SK-N-MC (cell line): ENCODE results near the gene PKDREJ.
"Not testable (repeated sequence)": the region's sequence is repeated elsewhere in the genome, so short reads cannot be mapped to it uniquely, and the experiment has no call there.

Experiments used
- DNase-seq: peaks from one replicate; pipeline ENCODE4 v3.0.0-alpha.2; 2011; ENCODE audit warnings: low read depth, low spot score
- H3K27ac ChIP-seq: fragments of 200-600 bp; sonication (generic); 2 replicates; pipeline ENCODE4 v1.5.1; 2016; ENCODE audit warnings: mixed run types
- H3K36me3 ChIP-seq: fragments of 200-600 bp; sonication (generic); 2 replicates; pipeline ENCODE4 v1.6.1; 2017; ENCODE audit warnings: antibody characterized with exemption, low read length, mixed read lengths; ENCODE audit not compliant: insufficient read depth
- H3K4me3 ChIP-seq: fragments of 200-600 bp; sonication (generic); 2 replicates; pipeline ENCODE4 v1.5.1; 2016
- H3K9ac ChIP-seq: fragments of 200-600 bp; sonication (generic); 2 replicates; pipeline ENCODE4 v1.8.0; 2017; ENCODE audit warnings: mixed run types, mixed read lengths; ENCODE audit not compliant: insufficient read length
- H3K9me3 ChIP-seq: fragments of 200-600 bp; sonication (generic); 2 replicates; pipeline ENCODE4 v1.6.1; 2017; ENCODE audit warnings: low read depth, mild to moderate bottlenecking, antibody characterized with exemption, low read length, moderate library complexity, mixed read lengths
- EZH2 ChIP-seq: fragments of 200-600 bp; sonication (generic); IDR thresholded peaks from one replicate; pipeline ENCODE4 v1.6.1; 2017; ENCODE audit warnings: antibody characterized with exemption
- FOXP2 ChIP-seq: optimal IDR thresholded peaks from 2 replicates; pipeline ENCODE3; 2011; ENCODE audit warnings: mild to moderate bottlenecking, moderate library complexity; ENCODE audit not compliant: insufficient read depth; ENCODE audit errors: extremely low read length, control extremely low read depth
- POLR2AphosphoS5 ChIP-seq: IDR thresholded peaks from 2 replicates; pipeline ENCODE4 v1.6.1; 2012; ENCODE audit warnings: mild to moderate bottlenecking, low read depth, low read length, borderline replicate concordance

The PKDREJ gene, protein sequence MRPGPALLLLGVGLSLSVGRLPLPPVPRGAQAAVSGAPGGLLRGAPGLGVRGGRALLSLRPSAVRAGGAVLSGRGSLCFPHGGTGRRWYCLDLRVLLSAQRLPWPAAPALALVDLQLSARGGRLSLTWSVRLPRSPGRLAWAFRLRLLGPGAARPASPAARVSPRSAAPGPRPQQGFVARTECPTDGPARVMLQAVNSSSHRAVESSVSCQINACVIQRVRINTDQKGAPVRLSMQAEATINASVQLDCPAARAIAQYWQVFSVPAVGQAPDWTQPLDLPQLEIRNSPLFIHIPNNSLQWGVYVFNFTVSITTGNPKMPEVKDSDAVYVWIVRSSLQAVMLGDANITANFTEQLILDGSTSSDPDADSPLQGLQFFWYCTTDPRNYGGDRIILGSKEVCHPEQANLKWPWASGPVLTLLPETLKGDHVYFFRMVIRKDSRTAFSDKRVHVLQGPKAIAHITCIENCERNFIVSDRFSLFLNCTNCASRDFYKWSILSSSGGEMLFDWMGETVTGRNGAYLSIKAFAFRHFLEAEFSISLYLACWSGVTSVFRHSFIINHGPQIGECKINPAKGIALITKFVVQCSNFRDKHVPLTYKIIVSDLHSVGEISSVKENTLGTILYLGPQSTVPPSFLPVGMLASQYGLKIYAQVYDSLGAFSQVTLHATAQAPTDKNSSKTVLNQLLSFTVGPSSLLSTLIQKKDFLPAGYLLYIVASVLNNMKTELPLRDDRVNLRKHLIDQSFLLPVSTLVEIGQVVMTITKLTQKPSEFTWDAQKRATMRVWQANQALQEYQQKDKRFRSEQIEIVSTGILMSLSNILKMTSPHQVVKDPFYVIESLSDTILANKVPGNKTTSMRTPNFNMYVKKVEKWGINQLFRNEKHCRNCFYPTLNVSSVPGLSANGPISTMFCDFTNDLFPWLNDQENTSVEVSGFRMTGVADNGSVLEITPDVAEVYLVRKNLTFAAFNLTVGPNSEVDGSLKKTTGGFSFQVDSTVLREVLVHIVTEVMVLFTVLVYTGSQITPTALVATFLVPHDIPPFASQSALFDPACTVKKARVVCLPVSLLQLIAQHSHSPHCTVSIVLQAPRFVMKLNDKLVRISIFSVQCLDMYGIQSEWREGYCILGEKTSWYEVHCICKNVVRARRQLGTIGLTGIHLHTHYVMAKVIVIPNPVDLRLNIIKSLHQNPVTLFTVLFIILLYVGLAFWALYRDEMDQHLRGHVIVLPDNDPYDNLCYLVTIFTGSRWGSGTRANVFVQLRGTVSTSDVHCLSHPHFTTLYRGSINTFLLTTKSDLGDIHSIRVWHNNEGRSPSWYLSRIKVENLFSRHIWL (N-terminal part only)

DNA sequence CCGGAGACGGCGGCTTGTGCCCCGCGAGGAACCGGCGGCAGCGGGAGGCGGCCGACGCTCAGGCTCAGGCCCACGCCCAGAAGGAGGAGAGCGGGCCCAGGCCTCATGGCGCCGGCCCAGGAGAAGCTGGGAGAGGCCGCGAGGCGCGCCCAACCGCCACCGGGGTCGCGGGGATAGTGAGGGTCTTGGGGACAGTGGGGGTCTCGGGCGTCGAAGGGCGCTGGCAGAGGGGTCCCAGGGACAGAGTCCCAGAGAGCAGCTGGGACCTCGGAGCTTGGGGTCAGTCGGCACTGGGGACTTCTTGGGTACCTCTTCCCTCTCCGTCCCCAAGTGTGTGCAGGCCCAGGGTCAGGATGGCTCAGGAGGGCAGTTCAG, at the start of gene PKDREJ:
Gene PKDREJ (minus strand): TSS at position 128 of the 375 bp plus-strand sequence. CDS start 21 bp downstream, at position 107.
- DNase-seq = no peak
- Histone ChIP-seq H3K36me3 (no peaks in the 10 kb centered on the region), H3K9me3 (no peaks in the 10 kb centered on the region), H3K27ac (no peak within 1 kb of the TSS), H3K4me3 (no peak within 1 kb of the TSS), H3K9ac (no peak within 1 kb of the TSS)
- no peak for TF ChIP-seq EZH2
- no peak for TF ChIP-seq FOXP2
- no peak for TF ChIP-seq POLR2AphosphoS5

DNA sequence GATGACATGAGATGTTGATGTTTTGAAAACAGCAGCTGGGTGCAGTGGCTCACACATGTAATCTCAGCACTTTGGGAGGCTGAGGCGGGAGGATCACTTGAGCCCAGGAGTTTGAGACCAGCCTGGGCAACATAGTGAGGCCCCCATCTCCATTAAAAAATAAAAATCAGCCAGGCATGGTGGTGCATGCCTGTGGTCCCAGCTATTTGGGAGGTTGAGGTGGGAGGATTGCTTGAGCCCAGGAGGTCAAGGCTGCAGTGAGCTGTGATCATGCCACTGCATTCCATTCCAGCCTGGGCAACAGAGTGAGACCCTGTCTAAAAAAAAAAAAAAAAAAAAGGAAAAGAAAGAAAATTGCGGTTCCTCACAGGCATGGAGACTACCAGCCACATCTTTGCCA, 49.7 kb upstream of the PKDREJ start:
- H3K27ac ChIP-seq, DNase-seq, H3K9ac ChIP-seq, H3K9me3 ChIP-seq, H3K4me3 ChIP-seq: not testable (repeated sequence)
- H3K36me3 ChIP-seq = peaks cover 78% of the 10 kb centered on the region

DNA sequence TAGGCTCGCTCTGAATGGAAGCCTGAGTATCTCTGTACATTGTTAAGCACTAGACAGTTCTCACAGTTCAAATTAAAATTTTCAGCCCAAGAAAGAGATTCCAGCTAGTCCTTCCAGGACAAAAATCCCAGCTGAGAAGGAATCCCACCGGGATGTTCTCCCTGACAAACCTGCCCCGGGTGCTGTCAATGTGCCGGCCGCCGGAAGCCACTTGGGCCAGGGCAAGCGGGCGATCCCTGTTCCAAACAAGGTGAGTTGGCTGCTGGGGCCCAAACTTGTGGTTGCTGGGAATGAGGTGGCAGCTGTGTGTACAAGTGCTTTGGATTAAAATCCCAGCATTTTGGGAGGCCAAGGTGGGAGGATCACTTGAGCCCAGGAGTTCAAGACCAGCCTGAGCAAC, 48.9 kb upstream of the PKDREJ start:
- no peak overlapping the region for H3K4me3 ChIP-seq
- peaks cover 70% of the 10 kb centered on the region for H3K36me3 ChIP-seq
- no peak for DNase-seq
- H3K9me3 ChIP-seq = no peaks in the 10 kb centered on the region
- no peak overlapping the region for H3K9ac ChIP-seq
- TF ChIP-seq POLR2AphosphoS5 (no peak), FOXP2 (no peak), EZH2 (no peak)
- no peak overlapping the region for H3K27ac ChIP-seq

DNA sequence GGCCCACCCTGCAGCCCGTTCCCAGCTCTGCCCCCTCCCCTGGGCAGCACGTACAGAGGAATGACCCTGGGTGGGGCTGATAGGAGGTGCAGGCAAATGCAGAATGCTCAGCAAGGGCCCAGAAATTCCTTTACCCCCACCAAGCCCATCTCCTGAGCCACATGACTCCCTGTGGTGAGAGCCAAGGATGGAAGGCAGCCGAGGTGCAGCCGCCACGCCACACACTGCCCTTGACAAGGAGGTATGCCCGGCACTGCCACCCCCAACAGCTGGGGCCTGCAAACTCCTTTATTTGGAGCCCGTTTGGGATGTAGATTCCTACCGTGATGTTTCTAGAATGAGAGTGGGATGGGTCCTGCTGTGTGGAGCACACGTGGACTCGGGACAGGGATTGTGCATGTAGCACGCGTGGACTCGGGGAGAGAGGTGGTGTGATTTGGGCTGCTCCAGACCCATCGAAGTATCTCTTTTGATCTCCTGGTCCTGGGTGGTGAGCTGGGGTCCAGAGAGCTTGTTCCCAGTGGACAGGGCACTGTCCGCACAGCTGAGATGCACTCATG, 46.5 kb upstream of the PKDREJ start:
- H3K9ac ChIP-seq = no peak overlapping the region
- peaks cover 57% of the 10 kb centered on the region for H3K36me3 ChIP-seq
- H3K27ac ChIP-seq = no peak overlapping the region
- no peak for TF ChIP-seq FOXP2
- TF ChIP-seq POLR2AphosphoS5 = no peak
- TF ChIP-seq EZH2 = no peak
- DNase-seq = no peak
- no peak overlapping the region for H3K4me3 ChIP-seq
- no peaks in the 10 kb centered on the region for H3K9me3 ChIP-seq

DNA sequence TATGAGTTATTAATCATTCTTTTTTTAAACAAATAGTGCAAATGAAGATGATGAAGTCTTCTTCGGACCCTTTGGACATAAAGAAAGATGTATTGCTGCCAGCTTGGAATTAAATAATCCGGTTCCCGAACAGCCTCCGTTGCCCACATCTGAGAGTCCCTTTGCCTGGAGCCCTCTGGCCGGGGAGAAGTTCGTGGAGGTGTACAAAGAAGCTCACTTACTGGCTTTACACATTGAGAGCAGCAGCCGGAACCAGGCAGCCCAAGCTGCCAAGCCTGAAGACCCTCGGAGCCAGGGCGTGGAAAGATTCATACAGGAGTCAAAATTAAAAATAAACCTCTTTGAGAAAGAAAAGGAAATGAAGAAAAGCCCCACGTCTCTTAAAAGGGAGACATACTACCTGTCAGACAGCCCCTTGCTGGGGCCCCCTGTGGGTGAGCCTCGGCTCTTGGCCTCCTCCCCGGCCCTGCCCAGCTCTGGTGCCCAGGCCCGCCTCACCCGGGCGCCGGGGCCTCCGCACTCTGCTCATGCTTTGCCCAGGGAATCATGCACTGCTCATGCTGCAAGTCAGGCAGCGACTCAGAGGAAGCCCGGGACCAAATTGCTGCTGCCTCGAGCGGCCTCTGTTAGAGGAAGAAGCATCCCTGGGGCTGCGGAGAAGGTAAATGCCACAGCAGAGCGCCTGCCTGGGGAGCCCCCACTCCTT, 45.3 kb upstream of the PKDREJ start:
- Histone ChIP-seq H3K4me3 (no peak overlapping the region), H3K9ac (no peak overlapping the region), H3K36me3 (peaks cover 59% of the 10 kb centered on the region), H3K9me3 (no peaks in the 10 kb centered on the region), H3K27ac (peak overlapping the region; percentile 25; the same call in 1 of the 2 replicates)
- no peak for TF ChIP-seq EZH2
- no peak for TF ChIP-seq POLR2AphosphoS5
- TF ChIP-seq FOXP2 = no peak
- DNase-seq = no peak

DNA sequence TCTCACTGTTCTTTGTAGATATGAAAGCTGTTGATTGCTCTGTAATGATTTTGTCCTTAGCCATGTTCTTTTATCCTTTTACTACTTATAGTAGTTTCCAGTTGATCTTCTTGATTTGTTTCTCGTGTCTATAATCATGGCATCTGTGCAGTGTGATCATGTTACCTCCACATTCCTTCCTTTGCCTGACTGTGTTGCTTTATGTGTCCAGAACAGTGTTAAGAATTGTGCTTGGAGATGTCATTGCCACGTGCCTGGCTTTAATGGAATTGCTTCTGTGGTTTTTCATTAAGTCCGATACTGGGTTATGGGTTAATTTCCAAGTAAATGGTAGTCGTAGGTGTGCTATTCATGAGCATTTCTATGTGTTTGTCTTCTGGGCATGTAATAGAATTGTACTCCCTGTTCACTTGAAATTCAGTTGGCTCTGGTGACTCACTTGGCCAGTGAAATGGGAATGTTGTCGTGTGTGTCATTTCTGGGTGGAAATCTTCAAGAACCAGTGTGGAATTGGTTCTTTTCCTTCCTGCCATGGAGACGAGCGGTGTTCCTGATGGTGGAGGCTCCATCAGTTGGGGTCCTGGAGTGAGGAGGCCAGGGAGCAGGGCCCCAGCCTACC, 40.3 kb upstream of the PKDREJ start:
- TF ChIP-seq POLR2AphosphoS5 (no peak), FOXP2 (no peak), EZH2 (no peak)
- Histone ChIP-seq H3K9me3 (no peaks in the 10 kb centered on the region), H3K27ac (no peak overlapping the region), H3K9ac (no peak overlapping the region), H3K4me3 (no peak overlapping the region), H3K36me3 (peaks cover 62% of the 10 kb centered on the region)
- no peak for DNase-seq

DNA sequence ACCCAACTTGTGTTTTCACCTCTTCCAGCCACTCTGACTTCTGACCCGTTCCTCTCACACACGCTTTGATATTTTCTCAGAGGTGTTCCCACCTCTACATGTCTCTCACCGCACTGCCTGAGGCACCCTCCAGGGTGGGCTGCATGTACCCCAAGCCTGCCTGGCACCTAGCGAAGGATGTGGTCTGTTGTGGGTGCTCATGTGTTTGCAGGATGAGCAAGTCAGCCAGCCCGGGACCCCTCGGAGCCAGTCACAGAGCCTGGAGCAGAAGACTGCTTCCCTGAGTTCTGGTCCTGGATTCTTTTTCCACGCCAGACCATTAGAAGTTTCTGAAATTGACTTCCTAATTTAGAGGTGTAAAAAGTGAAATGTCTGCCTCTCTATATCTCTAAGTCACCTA, 37.3 kb upstream of the PKDREJ start:
- TF ChIP-seq POLR2AphosphoS5 = no peak
- TF ChIP-seq FOXP2 = no peak
- no peak for TF ChIP-seq EZH2
- Histone ChIP-seq H3K9me3 (no peaks in the 10 kb centered on the region), H3K9ac (no peak overlapping the region), H3K4me3 (no peak overlapping the region), H3K27ac (no peak overlapping the region), H3K36me3 (peaks cover 60% of the 10 kb centered on the region)
- DNase-seq = no peak
